HG02610 (cell line): ENCODE measurements around the gene GALNT11.
"Not testable (repeated sequence)": the region's sequence is repeated elsewhere in the genome, so short reads cannot be mapped to it uniquely, and the experiment has no call there.

ENCODE experiments used
- ATAC-seq: cut with Tn5 transposase; IDR thresholded peaks from one replicate; pipeline ENCODE4 v1.9.1; 2021; ENCODE audit warnings: mild to moderate bottlenecking, moderate library complexity; ENCODE audit not compliant: unreplicated experiment

Gene GALNT11

GRCh38 chr7:152025077-152025936, at the start of gene GALNT11:
Gene GALNT11, plus strand, starts transcription at chr7:152025674. Its CDS starts 68,554 bp downstream, at chr7:152094228.
- peak; percentile 97 for ATAC-seq

- no peak for ATAC-seq
These were observed 46.9 kb upstream of the GALNT11 start for GRCh38 chr7:151978616-151979015.

GRCh38 chr7:151981223-151981622, 44.3 kb upstream of the GALNT11 start:
- no peak for ATAC-seq

GRCh38 chr7:151982806-151983205, 42.7 kb upstream of the GALNT11 start:
- ATAC-seq = no peak

GRCh38 chr7:151984612-151985011, 40.9 kb upstream of the GALNT11 start:
- no peak for ATAC-seq

GRCh38 chr7:151987748-151988529, 37.5 kb upstream of the GALNT11 start:
- ATAC-seq = no peak

GRCh38 chr7:151992375-151992774, 33.1 kb upstream of the GALNT11 start:
- peak; percentile 57 for ATAC-seq

- no peak for ATAC-seq
These were observed 31.3 kb upstream of the GALNT11 start for GRCh38 chr7:151993977-151994676.

- no peak for ATAC-seq
These were observed 25.9 kb upstream of the GALNT11 start for GRCh38 chr7:151999424-152000090.

- no peak for ATAC-seq
These were observed 25.3 kb upstream of the GALNT11 start for GRCh38 chr7:152000191-152000590.

GRCh38 chr7:152006336-152006735, 19.1 kb upstream of the GALNT11 start:
- no peak for ATAC-seq

GRCh38 chr7:152011860-152012259, 13.6 kb upstream of the GALNT11 start:
- no peak for ATAC-seq

- no peak for ATAC-seq
These were observed 12.2 kb upstream of the GALNT11 start for GRCh38 chr7:152013230-152013629.

GRCh38 chr7:152013974-152014373, 11.5 kb upstream of the GALNT11 start:
- ATAC-seq = no peak

GRCh38 chr7:152014722-152015121, 10.8 kb upstream of the GALNT11 start:
- no peak for ATAC-seq

GRCh38 chr7:152015600-152015999, 9.9 kb upstream of the GALNT11 start:
- no peak for ATAC-seq

GRCh38 chr7:152016947-152017346, 8.5 kb upstream of the GALNT11 start:
- ATAC-seq = no peak

- ATAC-seq = not testable (repeated sequence)
These were observed 7.8 kb upstream of the GALNT11 start for GRCh38 chr7:152017683-152018082.

- not testable (repeated sequence) for ATAC-seq
These were observed 3.7 kb upstream of the GALNT11 start for GRCh38 chr7:152021740-152022139.

GRCh38 chr7:152025937-152026890, 740 bp downstream of the GALNT11 start:
- ATAC-seq = no peak
